HG03571 (cell line): ENCODE measurements around the gene KHSRP.

ENCODE experiments used
- ATAC-seq: cut with Tn5 transposase; IDR thresholded peaks from one replicate; pipeline ENCODE4 v1.9.1; 2021; ENCODE audit not compliant: unreplicated experiment

Gene KHSRP, protein sequence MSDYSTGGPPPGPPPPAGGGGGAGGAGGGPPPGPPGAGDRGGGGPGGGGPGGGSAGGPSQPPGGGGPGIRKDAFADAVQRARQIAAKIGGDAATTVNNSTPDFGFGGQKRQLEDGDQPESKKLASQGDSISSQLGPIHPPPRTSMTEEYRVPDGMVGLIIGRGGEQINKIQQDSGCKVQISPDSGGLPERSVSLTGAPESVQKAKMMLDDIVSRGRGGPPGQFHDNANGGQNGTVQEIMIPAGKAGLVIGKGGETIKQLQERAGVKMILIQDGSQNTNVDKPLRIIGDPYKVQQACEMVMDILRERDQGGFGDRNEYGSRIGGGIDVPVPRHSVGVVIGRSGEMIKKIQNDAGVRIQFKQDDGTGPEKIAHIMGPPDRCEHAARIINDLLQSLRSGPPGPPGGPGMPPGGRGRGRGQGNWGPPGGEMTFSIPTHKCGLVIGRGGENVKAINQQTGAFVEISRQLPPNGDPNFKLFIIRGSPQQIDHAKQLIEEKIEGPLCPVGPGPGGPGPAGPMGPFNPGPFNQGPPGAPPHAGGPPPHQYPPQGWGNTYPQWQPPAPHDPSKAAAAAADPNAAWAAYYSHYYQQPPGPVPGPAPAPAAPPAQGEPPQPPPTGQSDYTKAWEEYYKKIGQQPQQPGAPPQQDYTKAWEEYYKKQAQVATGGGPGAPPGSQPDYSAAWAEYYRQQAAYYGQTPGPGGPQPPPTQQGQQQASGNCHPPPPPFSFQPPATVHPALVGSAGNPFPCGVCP

DNA sequence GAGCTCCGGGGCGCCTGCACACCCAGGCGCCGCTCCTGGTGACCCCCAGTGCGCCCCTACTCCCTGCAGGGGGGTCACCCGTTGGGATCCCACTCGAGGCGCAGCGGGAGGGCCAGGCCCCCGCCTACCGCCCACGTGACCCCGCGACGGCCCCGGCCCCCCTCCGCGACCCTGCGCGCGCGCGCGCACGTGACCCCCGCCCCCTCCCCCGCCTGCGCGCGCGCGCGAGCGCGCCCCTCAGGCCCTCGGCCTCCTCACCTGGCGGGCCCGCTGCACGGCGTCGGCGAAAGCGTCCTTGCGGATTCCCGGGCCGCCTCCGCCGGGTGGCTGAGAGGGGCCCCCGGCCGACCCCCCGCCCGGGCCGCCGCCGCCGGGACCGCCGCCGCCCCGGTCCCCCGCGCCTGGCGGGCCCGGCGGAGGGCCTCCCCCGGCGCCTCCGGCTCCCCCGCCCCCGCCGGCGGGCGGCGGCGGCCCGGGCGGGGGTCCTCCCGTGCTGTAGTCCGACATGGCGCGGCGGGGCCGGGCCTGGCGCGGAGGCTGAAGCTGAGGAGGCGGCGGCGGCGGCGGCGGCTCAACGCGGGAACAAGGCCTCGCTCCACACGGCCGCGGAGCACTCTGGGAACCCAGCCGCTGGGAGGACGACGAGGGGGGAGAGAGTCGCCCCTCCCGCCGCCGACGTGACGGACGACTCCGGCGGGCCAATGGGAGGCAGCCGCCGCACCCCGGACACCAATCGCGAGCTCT lies at the start of gene KHSRP:
Gene KHSRP, minus strand, starts transcription at position 617 of the 744 bp plus-strand sequence. Its CDS starts 110 bp downstream, at position 507.
- ATAC-seq = no peak

- ATAC-seq = no peak
Observed at GRCh38 chr19:6473647-6474046, 49.0 kb upstream of the KHSRP start.

DNA sequence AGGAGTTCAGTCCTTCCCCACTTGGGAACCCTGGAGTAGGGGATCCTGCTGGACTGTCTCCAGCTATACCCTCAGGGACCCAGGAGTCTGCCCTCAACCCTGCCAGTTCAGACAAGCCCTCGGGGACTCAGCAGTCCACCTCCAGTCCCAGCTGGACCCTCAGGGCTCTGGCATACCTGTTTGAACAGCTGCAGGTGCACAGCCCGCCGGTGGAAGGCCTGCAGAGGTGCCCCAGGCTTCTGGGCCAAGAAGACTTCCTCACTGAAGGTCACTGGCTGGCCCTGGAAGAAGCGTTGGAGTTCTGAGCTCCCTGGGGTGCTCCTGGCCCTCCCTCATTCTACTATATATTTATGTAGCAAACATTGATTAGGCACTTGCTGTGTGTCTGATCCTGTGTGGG lies 48.1 kb upstream of the KHSRP start:
- no peak for ATAC-seq

DNA sequence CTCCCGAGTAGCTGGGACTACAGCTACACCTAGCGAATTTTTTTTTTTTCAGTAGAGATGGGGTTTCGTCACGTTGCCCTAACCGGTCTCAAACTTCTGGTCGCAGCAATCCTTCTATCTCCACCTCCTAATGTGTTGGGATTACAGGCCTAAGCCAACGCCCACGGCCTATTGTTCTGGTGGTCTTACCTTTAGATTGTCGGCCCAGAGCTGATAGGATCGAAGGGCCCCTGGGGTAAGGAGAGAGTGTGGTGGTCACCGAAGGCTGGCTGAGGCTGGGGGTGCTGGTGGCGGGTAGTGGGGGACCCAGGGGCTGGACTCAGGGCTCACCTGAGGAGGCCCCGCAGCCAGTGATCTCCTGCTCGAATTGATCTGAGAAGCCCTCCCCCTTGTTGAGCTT lies 46.5 kb upstream of the KHSRP start:
- ATAC-seq = no peak

DNA sequence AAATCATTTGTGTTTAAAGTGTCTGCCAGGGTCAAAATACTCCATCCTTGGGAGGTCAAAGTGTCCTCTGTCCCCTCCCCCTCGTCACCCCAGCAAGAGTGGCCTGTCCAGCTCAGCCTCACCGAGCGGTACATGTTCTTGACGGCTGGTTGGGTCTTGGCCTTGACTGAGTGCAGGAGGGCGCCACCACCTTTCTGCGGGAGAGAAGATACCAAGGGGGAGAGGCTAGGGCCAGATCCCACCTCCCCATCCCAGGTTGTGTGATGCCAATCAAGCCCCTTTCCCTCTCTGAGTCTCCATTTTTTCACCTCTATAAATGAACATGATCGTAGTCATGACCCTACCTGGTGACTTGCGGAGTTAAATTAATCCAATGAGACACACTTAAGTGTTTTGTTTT lies 45.6 kb upstream of the KHSRP start:
- ATAC-seq = no peak

DNA sequence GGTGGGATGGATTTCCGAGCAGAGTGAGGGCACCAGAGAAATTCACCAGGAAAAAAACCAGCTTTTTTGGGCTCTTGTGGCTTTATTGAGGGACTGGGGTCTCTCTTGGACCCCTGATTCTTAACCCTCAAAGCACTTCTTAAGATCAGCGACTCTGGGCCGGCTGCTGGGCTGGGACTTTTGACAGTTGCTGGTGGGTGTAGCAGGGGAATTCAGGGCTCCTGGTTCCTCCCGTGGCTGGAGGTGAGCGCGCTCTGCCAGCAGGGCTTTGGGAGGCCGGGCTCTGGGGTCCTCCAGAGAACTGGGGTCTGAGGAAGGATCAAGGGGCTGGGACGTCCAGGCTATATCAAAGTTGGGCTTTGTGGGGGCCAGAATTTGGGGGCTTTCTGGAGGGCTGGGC lies 42.8 kb upstream of the KHSRP start:
- no peak for ATAC-seq

DNA sequence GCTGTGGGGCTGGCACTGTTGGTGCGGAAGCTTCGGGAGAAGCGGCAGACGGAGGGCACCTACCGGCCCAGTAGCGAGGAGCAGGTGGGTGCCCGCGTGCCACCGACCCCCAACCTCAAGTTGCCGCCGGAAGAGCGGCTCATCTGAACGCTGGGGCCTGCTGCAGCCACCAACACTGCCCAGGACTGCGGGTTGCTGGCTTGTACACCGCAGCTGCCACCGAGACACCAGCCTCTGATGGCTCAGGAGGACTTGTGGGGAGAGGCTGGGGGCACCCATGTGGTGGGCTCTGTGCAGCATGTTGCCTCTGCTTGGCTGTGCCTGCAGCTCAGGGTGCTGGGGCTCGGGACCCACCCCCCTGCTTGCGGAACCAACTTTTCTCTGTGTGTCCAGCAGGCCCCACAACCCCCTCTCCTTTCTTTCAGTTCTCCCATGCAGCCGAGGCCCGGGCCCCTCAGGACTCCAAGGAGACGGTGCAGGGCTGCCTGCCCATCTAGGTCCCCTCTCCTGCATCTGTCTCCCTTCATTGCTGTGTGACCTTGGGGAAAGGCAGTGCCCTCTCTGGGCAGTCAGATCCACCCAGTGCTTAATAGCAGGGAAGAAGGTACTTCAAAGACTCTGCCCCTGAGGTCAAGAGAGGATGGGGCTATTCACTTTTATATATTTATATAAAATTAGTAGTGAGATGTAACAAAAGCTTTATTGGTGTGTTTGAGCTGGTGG lies 42.1 kb upstream of the KHSRP start:
- ATAC-seq = no peak

GRCh38 chr19:6465663-6466062 lies 41.1 kb upstream of the KHSRP start:
- ATAC-seq = no peak

DNA sequence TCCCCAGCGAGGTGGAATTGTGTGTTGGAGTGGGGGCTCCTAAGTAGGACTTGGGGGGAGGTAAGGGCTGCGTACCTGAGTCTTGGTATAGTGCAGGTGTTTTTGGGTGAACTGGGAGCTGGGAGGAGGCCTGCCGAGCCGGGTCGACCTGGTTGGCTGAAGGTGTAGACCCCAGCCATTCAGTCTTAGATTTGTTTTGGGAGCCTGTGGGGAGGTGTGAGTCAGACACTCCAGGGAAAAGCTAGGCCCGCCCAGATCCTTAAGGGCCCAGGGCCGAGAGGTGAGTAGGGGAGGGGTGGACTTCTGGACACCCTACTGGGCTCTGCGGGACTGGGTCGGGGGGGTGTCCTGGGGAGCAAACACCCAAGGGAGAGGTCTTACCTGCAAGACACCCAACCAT lies 40.4 kb upstream of the KHSRP start:
- no peak for ATAC-seq

- no peak for ATAC-seq
Observed at GRCh38 chr19:6464070-6464873, 39.7 kb upstream of the KHSRP start, which contains the start of gene CRB3. CRB3 (plus strand) TSS chr19:6464271; CDS start chr19:6464702, 431 bp downstream.

DNA sequence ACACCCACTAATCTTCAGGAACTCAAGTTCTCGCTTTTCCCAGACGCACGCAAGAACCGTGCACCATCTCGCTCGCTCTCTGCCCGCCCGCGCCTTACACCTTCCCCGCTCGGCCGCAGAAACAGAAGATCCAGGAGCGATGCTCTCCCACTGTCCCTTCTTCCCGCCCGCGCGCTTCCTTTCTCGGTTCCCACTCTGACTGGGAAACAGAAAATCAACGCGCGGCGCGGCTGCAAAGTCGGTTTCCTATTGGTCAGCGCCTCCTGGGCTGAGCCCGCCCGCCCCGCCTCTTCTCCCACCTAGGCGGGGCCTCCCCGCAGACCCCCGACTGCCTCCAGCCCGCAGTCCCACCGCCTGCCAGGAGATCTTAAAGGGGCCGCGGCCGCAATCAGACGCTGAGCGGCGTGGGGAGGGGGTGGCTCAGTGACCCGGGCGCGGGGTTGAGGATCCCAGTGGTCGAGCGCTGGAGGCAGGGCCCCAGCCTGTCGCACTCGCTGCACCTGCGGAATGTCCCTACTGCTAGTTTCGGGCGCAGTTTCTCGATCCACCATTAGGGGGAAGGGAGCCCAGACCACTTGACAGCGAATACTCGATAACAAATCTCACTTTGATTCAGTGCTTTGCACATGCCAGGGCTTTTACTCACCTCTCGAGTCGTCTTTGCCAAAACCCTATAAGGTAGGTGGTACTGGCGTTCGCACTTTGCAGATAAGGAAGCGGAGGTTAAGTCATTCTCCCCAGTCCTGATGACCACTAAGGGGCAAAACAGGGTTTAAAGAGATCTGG lies 35.7 kb upstream of the KHSRP start:
- ATAC-seq = peak; percentile 54

- ATAC-seq = peak; percentile 15
Observed at GRCh38 chr19:6459262-6460098, 34.9 kb upstream of the KHSRP start, which contains the start of gene SLC25A23. SLC25A23 (minus strand) TSS chr19:6459792; CDS start chr19:6459628, 164 bp downstream.

- ATAC-seq = no peak
Observed at GRCh38 chr19:6458695-6459261, 34.2 kb upstream of the KHSRP start.

- ATAC-seq = no peak
Observed at GRCh38 chr19:6457958-6458694, 33.5 kb upstream of the KHSRP start.

DNA sequence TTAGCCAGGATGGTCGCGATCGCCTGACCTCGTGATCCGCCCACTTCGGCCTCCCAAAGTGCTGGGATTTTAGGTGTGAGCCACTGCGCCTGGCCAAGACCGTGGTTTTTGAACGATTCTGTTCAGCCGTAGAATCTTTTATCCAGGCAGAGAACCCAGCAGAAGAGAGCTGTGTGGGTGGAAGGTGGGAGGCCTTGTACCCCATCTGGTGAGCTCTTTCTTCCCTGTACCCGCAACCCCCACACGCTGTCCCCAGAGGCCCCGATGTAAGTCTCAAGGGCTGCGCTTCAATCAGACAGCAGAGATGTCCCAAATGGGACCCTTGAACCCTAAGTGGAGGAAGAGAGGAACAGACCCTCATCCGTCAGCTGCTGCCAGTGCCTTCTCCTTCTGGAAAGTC lies 31.3 kb upstream of the KHSRP start:
- no peak for ATAC-seq

DNA sequence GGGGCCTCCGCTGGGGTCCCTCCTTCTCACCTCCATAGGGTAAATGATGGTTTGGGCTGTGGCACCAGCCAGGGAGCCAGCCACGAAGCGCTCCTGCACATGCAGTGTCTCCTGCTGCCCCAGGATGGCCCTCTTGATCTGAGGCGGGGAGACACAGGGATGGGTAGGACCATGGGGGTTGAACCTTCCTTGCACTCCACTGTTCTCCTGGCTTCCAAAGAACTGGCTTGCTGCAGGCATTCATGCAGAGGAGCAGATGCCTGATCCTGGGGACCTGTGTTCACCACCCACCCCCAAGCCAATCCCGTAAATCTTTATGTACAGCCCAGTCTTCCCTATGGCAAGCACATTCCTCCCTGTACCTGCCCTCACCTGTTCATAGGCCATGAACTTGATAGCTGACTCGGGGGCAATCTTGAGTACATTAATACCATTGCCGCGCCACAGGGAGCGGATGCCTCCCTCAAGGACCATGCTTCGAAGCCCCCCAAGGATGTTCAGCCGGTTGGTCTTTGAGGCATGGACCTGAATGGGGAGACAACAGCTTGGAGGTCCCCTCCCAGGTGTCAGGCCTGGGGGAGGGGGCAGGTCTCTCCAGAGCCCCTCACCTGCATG lies 29.4 kb upstream of the KHSRP start:
- ATAC-seq = no peak

DNA sequence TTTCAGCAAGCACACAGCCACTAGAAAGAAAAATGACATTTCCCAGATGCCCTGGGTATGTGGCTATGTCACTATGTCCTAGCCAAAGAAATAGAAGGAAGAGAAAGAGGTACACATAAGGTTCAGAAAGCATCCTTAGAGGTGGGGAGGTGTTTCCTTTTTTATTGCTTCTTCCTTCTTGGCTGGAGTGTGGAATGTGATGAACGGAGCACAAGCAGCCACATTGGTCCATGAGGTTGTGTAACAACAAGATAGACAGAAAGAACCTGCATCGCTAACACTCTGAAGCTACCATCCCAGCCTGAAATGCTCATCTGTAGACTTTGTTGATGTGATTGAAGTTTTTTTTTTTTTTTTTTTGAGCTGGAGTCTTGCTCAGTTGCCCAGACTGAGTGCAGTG lies 28.3 kb upstream of the KHSRP start:
- ATAC-seq = no peak
